Lung (tissue), 12 donors: ENCODE results near the gene CBX4. TPM values are rescaled to one million over a fixed set of nuclear protein-coding genes. Genes with fewer than 3 reads are reported as not detected.

Experiments used
- ATAC-seq: fragments of 200-7000 bp; cut with Tn5 transposase; one replicate; pipeline ENCODE4 v1.9.1; 2020; ENCODE audit warnings: moderate number of reproducible peaks; ENCODE audit not compliant: insufficient read depth, low FRiP score
- DNase-seq, 3 donors: peaks; one replicate each; pipeline ENCODE4 v3.0.0-alpha.2; 2013 to 2017
- H3K27ac ChIP-seq, 2 donors: one replicate each; pipeline ENCODE4 v1.5.1; 2013; ENCODE audit warnings: mild to moderate bottlenecking in 2 of 2, moderate library complexity in 2 of 2, control low read depth in 1 of 2, inconsistent platforms in 1 of 2, low read depth in 1 of 2, low read length in 1 of 2
- H3K27me3 ChIP-seq, 3 donors: one replicate each; pipeline ENCODE4 v1.5.1; 2013; ENCODE audit warnings: low read length in 2 of 3; ENCODE audit not compliant: control insufficient read depth in 3 of 3, insufficient read depth in 3 of 3
- H3K36me3 ChIP-seq, 4 donors: one replicate each; pipeline ENCODE4 v1.5.1; 2013; ENCODE audit warnings: low read length in 4 of 4, mild to moderate bottlenecking in 1 of 4, moderate library complexity in 1 of 4; ENCODE audit not compliant: control insufficient read depth in 4 of 4, insufficient read depth in 4 of 4
- H3K4me1 ChIP-seq, 5 donors: one replicate each; pipeline ENCODE4 v1.5.1; 2013; ENCODE audit warnings: low read length in 5 of 5, mild to moderate bottlenecking in 2 of 5, moderate library complexity in 1 of 5; ENCODE audit not compliant: control insufficient read depth in 5 of 5, insufficient read depth in 5 of 5
- H3K4me3 ChIP-seq: one replicate; pipeline ENCODE4 v1.5.1; 2013; ENCODE audit warnings: mild to moderate bottlenecking, control low read depth, moderate library complexity
- H3K9ac ChIP-seq, 2 donors: one replicate each; pipeline ENCODE4 v1.5.1; 2013; ENCODE audit warnings: low read length in 2 of 2, control low read depth in 1 of 2; ENCODE audit not compliant: insufficient read depth in 1 of 2
- H3K9me3 ChIP-seq, 4 donors: one replicate each; pipeline ENCODE4 v1.5.1; 2013; ENCODE audit warnings: low read length in 3 of 4, mild to moderate bottlenecking in 1 of 4, moderate library complexity in 1 of 4; ENCODE audit not compliant: control insufficient read depth in 4 of 4, insufficient read depth in 3 of 4
- CTCF ChIP-seq: IDR thresholded peaks from 2 replicates; pipeline ENCODE4 v1.5.1; 2012; ENCODE audit warnings: mild to moderate bottlenecking; ENCODE audit errors: control extremely low read depth, extremely low read depth
- WGBS, 2 donors: extraction: QIAGEN DNeasy Blood & Tissue Kit; methylation state at CpG; one replicate each; pipeline ENCODE4 v1.1.7; 2013; 5-methylcytosine and 5-hydroxymethylcytosine counted together
- polyA plus RNA-seq, 2 donors: library from polyadenylated mRNA; stranded (reverse); fragments of 200-250 nt; gene quantifications; one replicate each; pipeline ENCODE4 v1.2.1, GENCODE V29; 2013
- total RNA-seq, 2 donors: library from RNA; depleted of rRNA in 1 of 2; stranded (reverse); fragments of >200 nt in 1 of 2; gene quantifications; one replicate each; pipeline ENCODE4 v1.2.1, GENCODE V29; 2014 to 2021
- donor health status: control.
- donor health status: control.
- donor health status: Bipolar disorder and iron deficiency.
- donor health status: healthy.
- donor health status: DM: yes; HTN: yes; CAD: no.

CBX4 gene
- total and polyA plus RNA-seq, 4 donors: 12.8 to 32.0 (median 17.5) TPM

- Histone ChIP-seq H3K27ac (no peak overlapping the region), H3K9me3 (no peaks in the 10 kb centered on the region), H3K4me1 (peaks cover 0 to 38% (median 3%) of the 10 kb centered on the region in 5 donors), H3K36me3 (peaks cover 0 to 6% (median 0%) of the 10 kb centered on the region in 4 donors), H3K27me3 (peaks cover 0 to 45% (median 41%) of the 10 kb centered on the region in 3 donors), H3K4me3 (no peak overlapping the region), H3K9ac (no peak overlapping the region)
- peak; percentile 58 for TF ChIP-seq CTCF
- ATAC-seq (peak; percentile 58), DNase-seq (peak; percentile 53 to 57 (median 56))
- WGBS, 2 donors: 9 to 19% methylated on average over 35 to 74 of the region's 74 CpGs
Observed at GRCh38 chr17:79789943-79790804, 49.1 kb downstream of the CBX4 start.

DNA sequence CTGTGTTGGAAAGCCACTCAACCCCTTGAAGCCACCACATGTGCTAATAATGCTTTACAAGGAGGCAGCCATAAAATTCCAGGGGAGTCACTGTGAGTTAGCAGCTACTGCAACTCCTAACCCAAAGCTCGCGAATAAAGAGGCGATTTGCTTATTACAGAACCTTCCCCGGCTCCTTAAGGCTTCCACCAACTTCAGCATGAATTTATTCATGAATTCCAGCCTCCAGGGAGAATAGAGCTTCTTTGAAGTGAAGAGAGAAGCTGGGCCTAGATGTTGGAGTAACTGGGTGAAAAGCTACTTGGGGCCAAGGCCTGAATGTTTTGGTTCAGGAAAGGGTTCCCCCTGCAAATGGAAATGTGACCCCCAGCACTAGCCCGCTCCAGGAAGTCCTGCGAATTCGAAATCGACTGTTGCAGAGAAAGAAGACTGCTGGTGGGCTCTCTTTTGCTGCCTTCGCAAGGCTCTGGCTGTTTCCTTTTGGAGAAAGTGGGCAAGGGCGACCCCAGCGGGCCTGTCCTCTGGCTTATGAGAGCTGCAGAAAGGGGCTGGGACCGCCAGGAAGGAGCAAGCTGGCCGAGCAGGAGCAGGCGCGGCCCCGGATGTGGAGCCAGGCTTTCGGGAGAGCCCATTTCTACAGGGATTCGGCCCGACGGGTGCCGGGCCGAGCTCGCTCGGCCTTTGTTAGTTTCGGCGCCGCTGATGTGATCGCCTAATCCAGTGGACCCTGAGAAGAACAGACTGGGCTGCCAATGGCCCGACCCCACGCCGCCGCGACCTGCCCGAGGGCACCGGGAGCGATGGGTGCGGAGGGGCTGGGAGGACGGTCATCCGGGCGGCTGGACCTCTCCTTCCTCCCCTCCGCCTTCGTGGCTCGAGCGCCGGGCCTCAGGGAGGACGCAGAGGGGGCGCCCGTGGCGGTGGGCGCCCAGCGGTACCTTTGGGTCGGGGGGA is 50.0 kb downstream of the CBX4 start:
- 18 to 23% methylated on average over 37 to 52 of the region's 52 CpGs for WGBS, 2 donors
- no peak overlapping the region for H3K27ac ChIP-seq
- ATAC-seq (no peak), DNase-seq (peak; percentile 69 to 74 (median 70))
- H3K9me3 ChIP-seq: no peaks in the 10 kb centered on the region
- no peak overlapping the region for H3K4me3 ChIP-seq
- peaks cover 0 to 30% (median 3%) of the 10 kb centered on the region in 5 donors for H3K4me1 ChIP-seq
- H3K9ac ChIP-seq: no peak overlapping the region
- TF ChIP-seq CTCF: no peak
- peaks cover 0 to 2% (median 0%) of the 10 kb centered on the region in 4 donors for H3K36me3 ChIP-seq
- H3K27me3 ChIP-seq: peaks cover 0 to 45% (median 41%) of the 10 kb centered on the region in 3 donors

- Histone ChIP-seq H3K9ac (no peak overlapping the region), H3K27me3 (peaks cover 0 to 45% (median 39%) of the 10 kb centered on the region in 3 donors), H3K27ac (no peak overlapping the region), H3K9me3 (no peaks in the 10 kb centered on the region), H3K36me3 (peaks cover 0 to 2% (median 0%) of the 10 kb centered on the region in 4 donors), H3K4me1 (peaks cover 0 to 23% (median 2%) of the 10 kb centered on the region in 5 donors), H3K4me3 (no peak overlapping the region)
- no peak for ATAC-seq
- 79 to 88% methylated on average over 5 of the region's 5 CpGs for WGBS, 2 donors
- no peak for TF ChIP-seq CTCF
- DNase-seq: no peak
Observed at GRCh38 chr17:79788455-79788854, 50.8 kb downstream of the CBX4 start.
